ENCODE data around the gene NACC2.

NACC2 gene

DNA sequence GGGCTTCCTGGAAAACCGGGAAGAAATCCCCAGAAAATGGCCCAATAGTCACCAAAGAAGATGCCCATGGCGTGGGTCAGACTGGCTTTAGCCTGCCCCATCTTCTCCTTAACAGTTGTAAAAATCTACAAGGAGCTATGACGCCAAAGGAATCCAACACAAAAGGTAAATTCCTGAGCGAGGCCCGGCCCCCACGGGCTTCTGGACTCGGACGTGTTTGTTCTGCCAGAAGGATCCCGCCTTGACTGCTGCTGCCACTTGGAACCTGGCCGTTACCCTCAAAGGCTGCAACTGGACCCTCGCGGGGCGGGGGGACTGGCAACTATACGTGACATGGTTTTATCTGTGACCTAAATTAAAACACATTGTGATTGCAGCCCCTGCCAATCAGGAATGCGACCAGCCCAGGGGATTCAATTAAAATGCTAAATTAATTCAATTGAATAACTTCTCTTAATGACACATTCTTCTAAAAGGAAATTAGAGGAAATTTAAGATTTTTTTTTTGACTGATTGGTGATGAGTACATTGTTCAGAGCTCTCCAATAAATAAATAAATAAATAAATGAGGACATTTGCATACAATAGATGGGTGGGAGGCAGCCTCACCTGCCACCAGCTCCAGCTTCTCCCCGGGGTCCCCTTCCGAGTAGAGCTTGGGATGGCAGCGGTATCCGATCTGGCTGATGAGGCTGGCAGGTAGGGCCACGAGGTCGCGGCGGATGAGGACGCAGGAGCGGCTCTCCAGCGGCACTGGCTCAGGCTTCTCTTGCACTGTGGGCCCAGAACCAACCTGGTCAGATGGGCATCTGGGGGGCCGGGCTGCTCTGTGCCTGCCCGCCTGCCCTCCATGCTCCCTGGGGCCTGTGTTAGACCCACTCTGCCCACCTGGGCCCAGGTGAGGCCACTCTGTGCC, 79.2 kb downstream of the NACC2 start:
- Histone ChIP-seq H3K36me3 (ENCODE audit: control insufficient read depth, insufficient read depth, low read length) (no peaks in the 10 kb centered on the region), H3K27me3 (replicated peaks; ENCODE audit: control insufficient read depth, insufficient read depth, low read length) (no peaks in the 10 kb centered on the region; the same call in 1 of the 2 replicates), H3K4me3 (replicated peaks; ENCODE audit: low read depth, low read length) (no peak overlapping the region)
- TF ChIP-seq, protein P1, sequence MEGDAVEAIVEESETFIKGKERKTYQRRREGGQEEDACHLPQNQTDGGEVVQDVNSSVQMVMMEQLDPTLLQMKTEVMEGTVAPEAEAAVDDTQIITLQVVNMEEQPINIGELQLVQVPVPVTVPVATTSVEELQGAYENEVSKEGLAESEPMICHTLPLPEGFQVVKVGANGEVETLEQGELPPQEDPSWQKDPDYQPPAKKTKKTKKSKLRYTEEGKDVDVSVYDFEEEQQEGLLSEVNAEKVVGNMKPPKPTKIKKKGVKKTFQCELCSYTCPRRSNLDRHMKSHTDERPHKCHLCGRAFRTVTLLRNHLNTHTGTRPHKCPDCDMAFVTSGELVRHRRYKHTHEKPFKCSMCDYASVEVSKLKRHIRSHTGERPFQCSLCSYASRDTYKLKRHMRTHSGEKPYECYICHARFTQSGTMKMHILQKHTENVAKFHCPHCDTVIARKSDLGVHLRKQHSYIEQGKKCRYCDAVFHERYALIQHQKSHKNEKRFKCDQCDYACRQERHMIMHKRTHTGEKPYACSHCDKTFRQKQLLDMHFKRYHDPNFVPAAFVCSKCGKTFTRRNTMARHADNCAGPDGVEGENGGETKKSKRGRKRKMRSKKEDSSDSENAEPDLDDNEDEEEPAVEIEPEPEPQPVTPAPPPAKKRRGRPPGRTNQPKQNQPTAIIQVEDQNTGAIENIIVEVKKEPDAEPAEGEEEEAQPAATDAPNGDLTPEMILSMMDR (IDR thresholded peaks at IDR 0.05; ENCODE audit: insufficient read depth, low read length, poor library complexity, severe bottlenecking): no peak
- DNase-seq (ENCODE audit: extremely low read depth, insufficient read length): no peak

DNA sequence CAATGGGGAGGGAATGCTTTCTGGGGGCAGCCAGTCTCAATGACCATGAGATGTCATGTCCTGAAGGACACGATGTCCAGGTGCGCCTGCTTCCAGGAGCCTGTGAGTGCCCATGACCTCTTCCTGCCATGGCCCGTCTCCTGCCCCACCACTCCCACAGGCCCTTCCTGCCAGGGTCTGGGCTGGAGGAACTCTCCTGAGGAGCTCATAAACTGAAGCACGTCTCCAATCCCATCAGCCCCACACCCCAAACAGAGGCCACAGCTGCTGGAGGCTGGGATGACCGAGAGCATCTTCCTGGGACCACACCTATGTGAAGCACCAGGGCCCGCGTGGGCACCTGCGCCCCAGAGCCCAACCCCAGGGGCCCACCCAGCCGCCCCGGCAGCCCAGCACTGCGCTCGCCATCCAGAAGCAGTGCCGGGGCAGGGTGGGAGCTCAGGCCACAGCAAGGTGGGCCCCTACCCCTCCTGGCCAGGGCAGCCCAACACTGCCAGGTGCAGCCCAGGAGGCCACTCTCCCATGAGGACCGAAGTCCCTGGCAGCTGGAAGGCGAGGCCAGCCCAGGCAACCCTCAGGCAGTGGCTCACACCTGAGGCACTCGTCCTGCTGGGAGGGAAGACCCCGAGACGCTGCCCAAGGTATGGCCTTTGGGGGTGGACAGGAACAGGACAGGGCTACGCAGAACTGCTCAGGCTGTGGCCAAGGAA, 80.0 kb downstream of the NACC2 start:
- Histone ChIP-seq H3K4me3 (replicated peaks; ENCODE audit: low read depth, low read length) (no peak overlapping the region), H3K36me3 (ENCODE audit: control insufficient read depth, insufficient read depth, low read length) (no peaks in the 10 kb centered on the region), H3K27me3 (replicated peaks; ENCODE audit: control insufficient read depth, insufficient read depth, low read length) (no peaks in the 10 kb centered on the region; the same call in 1 of the 2 replicates)
- DNase-seq (ENCODE audit: extremely low read depth, insufficient read length): no peak
- TF ChIP-seq, protein P1 (IDR thresholded peaks at IDR 0.05; ENCODE audit: insufficient read depth, low read length, poor library complexity, severe bottlenecking): no peak

DNA sequence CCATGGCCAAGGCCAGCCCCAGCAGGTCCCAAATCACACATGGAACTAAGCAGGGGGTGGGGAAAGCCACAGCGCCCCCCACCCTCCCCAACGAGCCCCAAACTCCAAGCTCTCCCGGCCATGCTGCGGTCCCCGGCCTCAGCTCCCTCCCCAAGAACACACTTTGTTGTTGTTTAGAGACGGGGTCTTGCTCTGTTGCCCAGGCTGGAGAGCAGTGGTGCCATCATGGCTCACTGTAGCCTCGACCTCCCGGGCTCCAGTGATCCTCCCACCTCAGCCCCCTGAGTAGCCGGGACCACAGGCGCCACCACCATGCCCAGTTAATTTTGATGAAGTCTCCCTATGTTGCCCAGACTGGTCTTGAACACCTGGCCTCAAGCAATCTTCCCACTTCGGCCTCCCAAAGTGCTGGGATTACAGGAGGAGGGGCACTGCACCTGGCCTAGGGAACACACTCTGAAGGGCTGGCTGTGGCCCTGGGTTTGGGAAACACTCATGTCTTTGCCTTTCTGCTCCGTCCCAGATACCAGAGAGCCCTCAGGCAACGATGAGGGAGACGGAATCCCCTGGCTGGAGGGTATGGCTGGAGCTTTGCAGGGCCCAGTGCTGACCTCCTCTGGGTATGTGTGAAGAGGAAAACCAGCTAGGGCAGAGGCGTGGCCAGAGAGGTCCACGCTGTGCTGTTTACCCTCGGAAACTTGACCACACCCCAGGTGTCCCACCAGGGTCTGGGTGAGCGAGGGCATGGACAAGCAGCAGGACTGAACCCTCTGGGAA, 80.8 kb downstream of the NACC2 start:
- Histone ChIP-seq H3K4me3 (replicated peaks; ENCODE audit: low read depth, low read length) (no peak overlapping the region), H3K36me3 (ENCODE audit: control insufficient read depth, insufficient read depth, low read length) (no peaks in the 10 kb centered on the region), H3K27me3 (replicated peaks; ENCODE audit: control insufficient read depth, insufficient read depth, low read length) (no peaks in the 10 kb centered on the region; the same call in 1 of the 2 replicates)
- DNase-seq (ENCODE audit: extremely low read depth, insufficient read length): no peak
- TF ChIP-seq, protein P1 (IDR thresholded peaks at IDR 0.05; ENCODE audit: insufficient read depth, low read length, poor library complexity, severe bottlenecking): no peak

DNA sequence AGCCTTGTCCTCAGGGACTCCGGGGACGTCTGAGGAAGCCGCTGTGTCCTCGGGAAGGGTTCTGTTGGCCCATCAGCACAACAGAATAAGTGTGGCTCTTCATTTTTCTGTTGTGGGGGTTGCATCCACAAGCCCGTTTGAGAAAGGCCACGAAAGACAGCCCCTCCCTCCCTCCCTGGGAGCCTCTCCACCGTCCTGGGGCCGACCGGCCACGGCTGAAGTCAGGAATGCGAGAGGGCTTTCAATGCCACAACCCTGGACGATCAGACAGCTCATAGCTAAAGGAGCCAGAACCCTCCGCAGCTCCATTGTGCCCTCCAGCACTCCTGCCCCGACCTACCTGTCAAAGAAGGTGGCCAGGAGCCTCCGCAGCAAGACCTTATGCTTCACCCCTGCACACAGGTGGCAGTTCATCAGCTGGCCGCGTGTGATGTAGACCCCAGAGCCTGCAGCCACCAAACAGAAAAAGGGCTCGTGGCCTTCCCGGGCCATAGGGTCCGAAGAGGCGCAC, 81.5 kb downstream of the NACC2 start:
- TF ChIP-seq, protein P1 (IDR thresholded peaks at IDR 0.05; ENCODE audit: insufficient read depth, low read length, poor library complexity, severe bottlenecking): no peak
- Histone ChIP-seq H3K4me3 (replicated peaks; ENCODE audit: low read depth, low read length) (no peak overlapping the region), H3K36me3 (ENCODE audit: control insufficient read depth, insufficient read depth, low read length) (no peaks in the 10 kb centered on the region), H3K27me3 (replicated peaks; ENCODE audit: control insufficient read depth, insufficient read depth, low read length) (no peaks in the 10 kb centered on the region; the same call in 1 of the 2 replicates)
- no peak for DNase-seq (ENCODE audit: extremely low read depth, insufficient read length)

DNA sequence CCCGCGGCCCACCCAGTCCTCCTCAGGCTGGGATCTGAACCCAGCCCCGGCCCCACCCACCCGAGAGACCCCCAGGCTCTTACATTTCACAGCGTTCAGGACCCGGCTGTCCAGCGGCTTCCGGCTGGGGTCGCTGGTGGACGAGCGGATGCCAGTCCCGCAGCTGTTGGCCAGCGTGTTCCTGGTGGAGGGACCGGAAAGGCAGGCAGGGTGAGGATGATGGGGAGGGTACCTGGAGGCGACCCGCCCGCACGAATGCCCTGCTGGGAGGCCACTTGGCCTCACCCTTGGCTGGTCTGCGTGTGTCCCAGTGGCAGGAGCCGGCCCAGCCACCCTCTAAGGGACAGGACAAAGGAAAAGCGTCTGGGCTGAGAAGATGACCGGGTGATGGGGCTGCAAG, 82.0 kb downstream of the NACC2 start:
- H3K36me3 ChIP-seq (ENCODE audit: control insufficient read depth, insufficient read depth, low read length): no peaks in the 10 kb centered on the region
- H3K4me3 ChIP-seq (replicated peaks; ENCODE audit: low read depth, low read length): no peak overlapping the region
- no peaks in the 10 kb centered on the region; the same call in 1 of the 2 replicates for H3K27me3 ChIP-seq (replicated peaks; ENCODE audit: control insufficient read depth, insufficient read depth, low read length)
- no peak for DNase-seq (ENCODE audit: extremely low read depth, insufficient read length)
- TF ChIP-seq, protein P1 (IDR thresholded peaks at IDR 0.05; ENCODE audit: insufficient read depth, low read length, poor library complexity, severe bottlenecking): no peak

All from GM06990 (cell line).